Measurements from ENCODE around the gene TIGD3.

- no peak for TF ChIP-seq CTCF (IDR thresholded peaks at IDR 0.05)
- no peak for TF ChIP-seq POLR2A (IDR thresholded peaks at IDR 0.05)
These were observed 42.5 kb downstream of the TIGD3 start for GRCh38 chr11:65396769-65397745.

All from thyroid gland (tissue), 4 donors.